ENCODE results near the gene GRK6. TPM values are rescaled to one million over a fixed set of nuclear protein-coding genes. Genes with fewer than 3 reads are reported as not detected.
A peak's percentile ranks its signal among the peaks of the same experiment; 100 is the strongest.

Gene GRK6
- polyA plus RNA-seq, 4 donors: 17.0 to 29.5 (median 24.4) TPM

DNA sequence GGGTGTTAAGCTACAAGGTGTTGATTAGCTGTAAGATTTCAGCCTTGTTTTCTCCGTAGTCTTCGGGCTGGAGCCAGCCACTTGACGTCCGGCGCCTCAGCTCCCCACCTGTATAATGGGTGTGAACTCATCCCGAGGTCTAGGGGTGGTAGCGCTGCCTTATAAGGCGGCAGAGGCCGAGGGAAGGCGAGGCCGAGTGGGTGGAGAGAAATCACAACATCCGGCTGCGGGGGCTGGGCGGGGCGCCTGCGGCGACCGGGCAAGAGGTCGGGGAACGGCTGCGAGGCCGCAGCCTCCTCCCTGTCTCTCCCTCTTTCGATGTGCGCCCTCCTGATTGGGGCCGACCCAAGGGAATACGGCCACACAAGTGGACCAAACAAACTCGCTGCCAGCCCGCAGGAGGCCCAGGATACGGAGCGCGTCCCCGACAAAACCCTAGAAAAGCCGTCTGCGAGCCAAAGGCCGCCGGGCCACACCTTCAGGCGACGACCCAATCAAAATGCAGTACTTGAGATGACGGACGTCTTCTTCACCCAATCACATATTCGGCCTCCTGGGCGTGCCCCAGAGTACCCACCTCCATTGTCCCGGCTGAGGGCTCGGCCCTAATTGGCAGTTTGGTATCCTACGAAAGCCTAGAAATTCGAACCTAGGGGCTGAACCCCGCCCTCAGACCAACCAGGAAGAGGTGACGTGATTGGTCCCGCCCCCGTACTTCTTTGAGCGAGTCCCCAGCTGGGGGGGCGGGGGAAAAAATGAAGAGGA lies 493 bp upstream of the GRK6 start:
- Histone ChIP-seq H3K36me3 (ENCODE audit: control insufficient read depth in 3 of 3, insufficient read depth in 2 of 3, low read depth in 1 of 3, low read length in 3 of 3) (peaks cover 0 to 20% (median 0%) of the 10 kb centered on the region in 3 donors), H3K27ac (ENCODE audit: low read depth in 1 of 3, low read length in 2 of 3) (peak overlapping the region; percentile 88 to 100 (median 92)), H3K9me3 (ENCODE audit: control insufficient read depth in 2 of 2, insufficient read depth in 1 of 2, low read depth in 1 of 2, low read length in 1 of 2) (no peaks in the 10 kb centered on the region), H3K4me3 (ENCODE audit: low read depth in 1 of 3, low read length in 3 of 3) (peak overlapping the region in 2 of 3 donors; percentile 41 to 54), H3K4me1 (ENCODE audit: control insufficient read depth in 3 of 3, insufficient read depth in 2 of 3, low read depth in 1 of 3, low read length in 2 of 3) (peaks cover 0 to 23% (median 13%) of the 10 kb centered on the region in 3 donors), H3K27me3 (ENCODE audit: control insufficient read depth in 3 of 3, insufficient read depth in 3 of 3, low read length in 3 of 3) (no peaks in the 10 kb centered on the region)
- DNase-seq (peak; percentile 100), FAIRE-seq (peak; percentile 53)
- WGBS, 3 donors: 0% methylated on average over 44 to 52 of the region's 52 CpGs

GRCh38 chr5:177427211-177427822 lies 841 bp downstream of the GRK6 start:
- H3K27me3 ChIP-seq (ENCODE audit: control insufficient read depth in 3 of 3, insufficient read depth in 3 of 3, low read length in 3 of 3): no peaks in the 10 kb centered on the region
- H3K4me3 ChIP-seq (ENCODE audit: low read depth in 1 of 3, low read length in 3 of 3): peak overlapping the region; percentile 70 to 90 (median 84)
- H3K4me1 ChIP-seq (ENCODE audit: control insufficient read depth in 3 of 3, insufficient read depth in 2 of 3, low read depth in 1 of 3, low read length in 2 of 3): peaks cover 0 to 23% (median 13%) of the 10 kb centered on the region in 3 donors
- DNase-seq: no peak
- peak overlapping the region; percentile 59 to 98 (median 88) for H3K27ac ChIP-seq (ENCODE audit: low read depth in 1 of 3, low read length in 2 of 3)
- H3K9me3 ChIP-seq (ENCODE audit: control insufficient read depth in 2 of 2, insufficient read depth in 1 of 2, low read depth in 1 of 2, low read length in 1 of 2): no peaks in the 10 kb centered on the region
- 6 to 9% (median 8%) methylated on average over 10 to 11 of the region's 11 CpGs for WGBS, 3 donors
- no peak for FAIRE-seq
- peaks cover 1 to 33% (median 2%) of the 10 kb centered on the region in 3 donors for H3K36me3 ChIP-seq (ENCODE audit: control insufficient read depth in 3 of 3, insufficient read depth in 2 of 3, low read depth in 1 of 3, low read length in 3 of 3)

- 64 to 68% (median 64%) methylated on average over 11 of the region's 11 CpGs for WGBS, 3 donors
- H3K27me3 ChIP-seq (ENCODE audit: control insufficient read depth in 3 of 3, insufficient read depth in 3 of 3, low read length in 3 of 3): no peaks in the 10 kb centered on the region
- FAIRE-seq (no peak), DNase-seq (no peak)
- H3K36me3 ChIP-seq (ENCODE audit: control insufficient read depth in 3 of 3, insufficient read depth in 2 of 3, low read depth in 1 of 3, low read length in 3 of 3): peaks cover 4 to 40% (median 5%) of the 10 kb centered on the region in 3 donors
- peaks cover 0 to 23% (median 13%) of the 10 kb centered on the region in 3 donors for H3K4me1 ChIP-seq (ENCODE audit: control insufficient read depth in 3 of 3, insufficient read depth in 2 of 3, low read depth in 1 of 3, low read length in 2 of 3)
- H3K9me3 ChIP-seq (ENCODE audit: control insufficient read depth in 2 of 2, insufficient read depth in 1 of 2, low read depth in 1 of 2, low read length in 1 of 2): no peaks in the 10 kb centered on the region
- peak overlapping the region in 2 of 3 donors; percentile 40 to 90 for H3K4me3 ChIP-seq (ENCODE audit: low read depth in 1 of 3, low read length in 3 of 3)
- H3K27ac ChIP-seq (ENCODE audit: low read depth in 1 of 3, low read length in 2 of 3): peak overlapping the region in 2 of 3 donors; percentile 6 to 98
These were observed 1.6 kb downstream of the GRK6 start for GRCh38 chr5:177427919-177428573.

- Histone ChIP-seq H3K4me3 (ENCODE audit: low read depth in 1 of 3, low read length in 3 of 3) (no peak overlapping the region), H3K27me3 (ENCODE audit: control insufficient read depth in 3 of 3, insufficient read depth in 3 of 3, low read length in 3 of 3) (no peaks in the 10 kb centered on the region), H3K4me1 (ENCODE audit: control insufficient read depth in 3 of 3, insufficient read depth in 2 of 3, low read depth in 1 of 3, low read length in 2 of 3) (peaks cover 0 to 23% (median 13%) of the 10 kb centered on the region in 3 donors), H3K27ac (ENCODE audit: low read depth in 1 of 3, low read length in 2 of 3) (peak overlapping the region in 2 of 3 donors; percentile 15 to 77), H3K9me3 (ENCODE audit: control insufficient read depth in 2 of 2, insufficient read depth in 1 of 2, low read depth in 1 of 2, low read length in 1 of 2) (no peaks in the 10 kb centered on the region), H3K36me3 (ENCODE audit: control insufficient read depth in 3 of 3, insufficient read depth in 2 of 3, low read depth in 1 of 3, low read length in 3 of 3) (peaks cover 5 to 47% (median 6%) of the 10 kb centered on the region in 3 donors)
- no peak for DNase-seq
- WGBS, 3 donors: 74 to 83% (median 76%) methylated on average over 10 of the region's 10 CpGs
- FAIRE-seq: no peak
These were observed 2.2 kb downstream of the GRK6 start for GRCh38 chr5:177428574-177429217.

GRCh38 chr5:177429248-177430040 lies 3.0 kb downstream of the GRK6 start:
- 68 to 82% (median 80%) methylated on average over 6 of the region's 6 CpGs for WGBS, 3 donors
- peaks cover 5 to 54% (median 6%) of the 10 kb centered on the region in 3 donors for H3K36me3 ChIP-seq (ENCODE audit: control insufficient read depth in 3 of 3, insufficient read depth in 2 of 3, low read depth in 1 of 3, low read length in 3 of 3)
- peak overlapping the region in 2 of 3 donors; percentile 24 to 77 for H3K27ac ChIP-seq (ENCODE audit: low read depth in 1 of 3, low read length in 2 of 3)
- DNase-seq: peak in 1 of 2 donors; percentile 58
- H3K9me3 ChIP-seq (ENCODE audit: control insufficient read depth in 2 of 2, insufficient read depth in 1 of 2, low read depth in 1 of 2, low read length in 1 of 2): no peaks in the 10 kb centered on the region
- FAIRE-seq: no peak
- no peaks in the 10 kb centered on the region for H3K27me3 ChIP-seq (ENCODE audit: control insufficient read depth in 3 of 3, insufficient read depth in 3 of 3, low read length in 3 of 3)
- H3K4me3 ChIP-seq (ENCODE audit: low read depth in 1 of 3, low read length in 3 of 3): no peak overlapping the region
- H3K4me1 ChIP-seq (ENCODE audit: control insufficient read depth in 3 of 3, insufficient read depth in 2 of 3, low read depth in 1 of 3, low read length in 2 of 3): peaks cover 0 to 23% (median 13%) of the 10 kb centered on the region in 3 donors

- FAIRE-seq (no peak), DNase-seq (no peak)
- Histone ChIP-seq H3K4me1 (ENCODE audit: control insufficient read depth in 3 of 3, insufficient read depth in 2 of 3, low read depth in 1 of 3, low read length in 2 of 3) (peaks cover 0 to 21% (median 13%) of the 10 kb centered on the region in 3 donors), H3K27me3 (ENCODE audit: control insufficient read depth in 3 of 3, insufficient read depth in 3 of 3, low read length in 3 of 3) (no peaks in the 10 kb centered on the region), H3K36me3 (ENCODE audit: control insufficient read depth in 3 of 3, insufficient read depth in 2 of 3, low read depth in 1 of 3, low read length in 3 of 3) (peaks cover 6 to 63% (median 11%) of the 10 kb centered on the region in 3 donors), H3K27ac (ENCODE audit: low read depth in 1 of 3, low read length in 2 of 3) (peak overlapping the region in 2 of 3 donors; percentile 27 to 65), H3K9me3 (ENCODE audit: control insufficient read depth in 2 of 2, insufficient read depth in 1 of 2, low read depth in 1 of 2, low read length in 1 of 2) (no peaks in the 10 kb centered on the region), H3K4me3 (ENCODE audit: low read depth in 1 of 3, low read length in 3 of 3) (no peak overlapping the region)
- WGBS, 3 donors: 80 to 88% (median 81%) methylated on average over 24 to 26 of the region's 26 CpGs
These were observed 3.9 kb downstream of the GRK6 start for GRCh38 chr5:177430140-177430951.

GRCh38 chr5:177430972-177431316 lies 4.5 kb downstream of the GRK6 start:
- Histone ChIP-seq H3K27ac (ENCODE audit: low read depth in 1 of 3, low read length in 2 of 3) (peak overlapping the region in 2 of 3 donors; percentile 27 to 65), H3K4me1 (ENCODE audit: control insufficient read depth in 3 of 3, insufficient read depth in 2 of 3, low read depth in 1 of 3, low read length in 2 of 3) (peaks cover 0 to 17% (median 13%) of the 10 kb centered on the region in 3 donors), H3K27me3 (ENCODE audit: control insufficient read depth in 3 of 3, insufficient read depth in 3 of 3, low read length in 3 of 3) (no peaks in the 10 kb centered on the region), H3K4me3 (ENCODE audit: low read depth in 1 of 3, low read length in 3 of 3) (no peak overlapping the region), H3K36me3 (ENCODE audit: control insufficient read depth in 3 of 3, insufficient read depth in 2 of 3, low read depth in 1 of 3, low read length in 3 of 3) (peaks cover 9 to 69% (median 11%) of the 10 kb centered on the region in 3 donors), H3K9me3 (ENCODE audit: control insufficient read depth in 2 of 2, insufficient read depth in 1 of 2, low read depth in 1 of 2, low read length in 1 of 2) (no peaks in the 10 kb centered on the region)
- 69 to 90% (median 80%) methylated on average over 7 of the region's 7 CpGs for WGBS, 3 donors
- FAIRE-seq (no peak), DNase-seq (no peak)
